SK-N-SH (cell line): ENCODE measurements around the gene RBM20. TPM values are rescaled to one million over a fixed set of nuclear protein-coding genes. Genes with fewer than 3 reads are reported as not detected.

Experiments
- CTCF ChIA-PET: fragments of 300-600, 350-600 bp; formaldehyde crosslinking; extraction: SDS; loops from one replicate; lab custom pipeline; 2021; lab: Yijun Ruan, JAX
- POLR2A ChIA-PET: fragments of 350-600 bp; sonication (Branson Sonifier 250); formaldehyde crosslinking; extraction: SDS; loops from one replicate; lab custom pipeline; 2020; ENCODE audit warnings: antibody characterized with exemption, inconsistent platforms; lab: Yijun Ruan, JAX
- DNase-seq: peaks from one replicate; pipeline ENCODE4 v3.0.0; 2012
- H2AFZ ChIP-seq: fragments of 200-600 bp; sonication (generic); 2 replicates; pipeline ENCODE4 v1.8.1; 2016; ENCODE audit warnings: antibody characterized with exemption, mild to moderate bottlenecking, low read depth
- H3F3A ChIP-seq: fragments of 200-600 bp; sonication (generic); replicated peaks from 2 replicates; pipeline ENCODE3; 2016; ENCODE audit warnings: antibody characterized with exemption, mild to moderate bottlenecking; ENCODE audit not compliant: insufficient read depth
- H3K27ac ChIP-seq, 2 experiments: fragments of 200-500 bp in 1 of 2; fragments of 200-600 bp in 1 of 2; sonication (Bioruptor generic) in 1 of 2; sonication (generic), shearing (Covaris generic) in 1 of 2; 2 replicates each; pipeline versions ENCODE4 v1.5.1 to v1.6.1; 2014 to 2016; ENCODE audit warnings: low read depth in 2 of 2, inconsistent platforms in 1 of 2, low read length in 1 of 2, mild to moderate bottlenecking in 1 of 2, mixed read lengths in 1 of 2
- H3K27me3 ChIP-seq: fragments of 200-600 bp; sonication (generic), shearing (Covaris generic); 2 replicates; pipeline ENCODE4 v1.6.1; 2016; ENCODE audit warnings: mixed run types; ENCODE audit not compliant: insufficient read depth
- H3K36me3 ChIP-seq, 2 experiments: fragments of 200-500 bp in 1 of 2; fragments of 200-600 bp in 1 of 2; sonication (Bioruptor generic) in 1 of 2; sonication (generic) in 1 of 2; replicated peaks in 1 of 2; 2 replicates each; pipeline versions ENCODE3 to v1.5.1; 2014 to 2016; ENCODE audit warnings: low read length in 1 of 2, mild to moderate bottlenecking in 1 of 2; ENCODE audit not compliant: insufficient read depth in 2 of 2, control insufficient read depth in 1 of 2
- H3K4me1 ChIP-seq, 2 experiments: fragments of 200-500 bp in 1 of 2; fragments of 200-600 bp in 1 of 2; sonication (Bioruptor generic) in 1 of 2; sonication (generic), shearing (Covaris generic) in 1 of 2; 2 replicates each; pipeline versions ENCODE4 v1.5.1 to v1.6.1; 2014 to 2016; ENCODE audit warnings: low read depth in 1 of 2, low read length in 1 of 2, mixed run types in 1 of 2; ENCODE audit not compliant: insufficient read depth in 2 of 2, control insufficient read depth in 1 of 2
- H3K4me2 ChIP-seq: fragments of 200-600 bp; sonication (generic), shearing (Covaris generic); 2 replicates; pipeline ENCODE4 v1.6.1; 2017; ENCODE audit warnings: mixed run types
- H3K4me3 ChIP-seq, 2 experiments: fragments of 200-500 bp in 1 of 2; fragments of 200-600 bp in 1 of 2; sonication (Bioruptor generic) in 1 of 2; sonication (generic), shearing (Covaris generic) in 1 of 2; 2 replicates each; pipeline versions ENCODE4 v1.5.1 to v1.8.1; 2014 to 2016; ENCODE audit warnings: low read depth in 2 of 2, inconsistent platforms in 1 of 2, low read length in 1 of 2, mild to moderate bottlenecking in 1 of 2, mixed read lengths in 1 of 2, moderate library complexity in 1 of 2
- H3K79me2 ChIP-seq: fragments of 200-600 bp; sonication (generic); 2 replicates; pipeline ENCODE4 v1.8.1; 2017; ENCODE audit warnings: mild to moderate bottlenecking; ENCODE audit not compliant: insufficient read depth
- H3K9ac ChIP-seq: fragments of 200-600 bp; sonication (generic); 2 replicates; pipeline ENCODE4 v1.6.1; 2017; ENCODE audit warnings: mixed run types
- H3K9me2 ChIP-seq: fragments of 200-600 bp; sonication (generic); 2 replicates; pipeline ENCODE4 v1.6.1; 2017; ENCODE audit warnings: mixed run types
- H3K9me3 ChIP-seq: fragments of 200-600 bp; sonication (generic); 2 replicates; pipeline ENCODE4 v1.6.1; 2017; ENCODE audit warnings: mixed run types, mild to moderate bottlenecking, moderate library complexity
- H4K20me1 ChIP-seq: fragments of 200-600 bp; sonication (generic); 2 replicates; pipeline ENCODE4 v1.6.1; 2017; ENCODE audit warnings: mild to moderate bottlenecking, mixed run types; ENCODE audit not compliant: insufficient read depth
- CHD2 ChIP-seq: fragments of 150-350 bp; IDR thresholded peaks from 2 replicates; pipeline ENCODE4 v1.6.1; 2018; ENCODE audit warnings: low read length; ENCODE audit not compliant: partially characterized antibody
- ELF1 ChIP-seq: IDR thresholded peaks from 2 replicates; pipeline ENCODE4 v1.4.0; 2012
- FOXM1 ChIP-seq: IDR thresholded peaks from 2 replicates; pipeline ENCODE4 v1.4.0; 2012; ENCODE audit warnings: low read depth, mild to moderate bottlenecking
- GABPA ChIP-seq: IDR thresholded peaks from 2 replicates; pipeline ENCODE4 v1.4.0; 2012; ENCODE audit warnings: low read depth, mild to moderate bottlenecking
- MEF2A ChIP-seq: IDR thresholded peaks from 2 replicates; pipeline ENCODE4 v1.4.0; 2012; ENCODE audit warnings: low read depth, borderline replicate concordance
- NFIC ChIP-seq: IDR thresholded peaks from 2 replicates; pipeline ENCODE4 v1.4.0; 2012; ENCODE audit warnings: borderline replicate concordance
- NRF1 ChIP-seq: IDR thresholded peaks from 2 replicates; pipeline ENCODE4 v1.6.1; 2012; ENCODE audit warnings: low read depth, mild to moderate bottlenecking, low read length
- RAD21 ChIP-seq: IDR thresholded peaks from 2 replicates; pipeline ENCODE4 v1.6.1; 2012; ENCODE audit warnings: mild to moderate bottlenecking, low read length
- RCOR1 ChIP-seq: fragments of 150-350 bp; IDR thresholded peaks from 2 replicates; pipeline ENCODE4 v1.6.1; 2017; ENCODE audit warnings: antibody characterized with exemption, low read length
- RXRA ChIP-seq: IDR thresholded peaks from 2 replicates; pipeline ENCODE4 v1.4.0; 2012; ENCODE audit warnings: low read depth, mild to moderate bottlenecking, borderline replicate concordance
- SMC3 ChIP-seq: IDR thresholded peaks from 2 replicates; pipeline ENCODE4 v1.6.1; 2012; ENCODE audit warnings: low read depth, low read length, improper control_type of control experiment
- TCF12 ChIP-seq: IDR thresholded peaks from 2 replicates; pipeline ENCODE4 v1.4.0; 2012
- TEAD4 ChIP-seq: IDR thresholded peaks from 2 replicates; pipeline ENCODE4 v1.4.0; 2012; ENCODE audit warnings: mild to moderate bottlenecking, borderline replicate concordance; ENCODE audit not compliant: insufficient read depth
- YY1 ChIP-seq: IDR thresholded peaks from 2 replicates; pipeline ENCODE4 v1.4.0; 2012; ENCODE audit warnings: low read depth, mild to moderate bottlenecking
- WGBS: methylation state at CpG from one replicate; pipeline ENCODE4 v1.1.6; 2017; ENCODE audit warnings: low lambda C conversion rate; 5-methylcytosine and 5-hydroxymethylcytosine counted together
- polyA plus RNA-seq, 3 experiments: library from polyadenylated mRNA; depleted of rRNA; stranded (reverse); fragments of >200 nt; gene quantifications; 2 replicates each; pipeline ENCODE4 v1.2.3, GENCODE V29; 2012
- TF ChIP-seq, protein P1 (sequence below): IDR thresholded peaks from 2 replicates; pipeline ENCODE4 v1.6.1; 2012; ENCODE audit warnings: mild to moderate bottlenecking, low read depth, low read length, moderate library complexity
- TF ChIP-seq, protein P2 (sequence below): IDR thresholded peaks from 2 replicates; pipeline ENCODE4; 2012
- TF ChIP-seq, protein P3 (sequence below): fragments of 150-350 bp; IDR thresholded peaks from 2 replicates; pipeline ENCODE4 v1.6.1; 2016; ENCODE audit warnings: mild to moderate bottlenecking, low read depth, low read length
- TF ChIP-seq, protein P4 (sequence below): IDR thresholded peaks from 2 replicates; pipeline ENCODE4 v1.4.0; 2012; ENCODE audit warnings: low read depth, borderline replicate concordance
- TF ChIP-seq, protein P5 (sequence below): IDR thresholded peaks from 2 replicates; pipeline ENCODE4 v1.4.0; 2012; ENCODE audit warnings: low read depth, borderline replicate concordance
- TF ChIP-seq, protein P6 (sequence below): fragments of 150-350 bp; IDR thresholded peaks from 2 replicates; pipeline ENCODE4 v1.6.1; 2017; ENCODE audit warnings: antibody characterized with exemption, low read length, low read depth, borderline replicate concordance

Gene RBM20
- polyA plus RNA-seq, 1 of the 3 experiments (the other 2 are of a cell fraction) = 0.64 TPM

DNA sequence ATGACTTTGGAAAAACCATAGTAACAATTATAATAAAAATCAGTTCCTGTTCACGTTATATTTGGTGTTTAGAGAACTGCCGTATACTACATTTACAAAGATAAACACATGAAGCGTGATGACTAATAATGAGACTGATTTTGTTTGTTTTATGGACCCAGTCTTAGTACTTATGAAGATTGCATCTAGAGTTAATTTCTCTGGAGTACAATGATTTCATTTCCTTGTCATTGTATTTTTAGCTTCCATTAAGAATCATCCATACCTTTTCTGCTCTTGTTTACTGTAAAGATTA, 2.9 kb downstream of the RBM20 start:
- H3K4me1 ChIP-seq = peaks cover 10 to 35% of the 10 kb centered on the region in 2 experiments; a peak in 3 of 4 replicates
- no peak overlapping the region for H3K4me3 ChIP-seq
- no peak overlapping the region for H2AFZ ChIP-seq
- peaks cover 8% of the 10 kb centered on the region for H3F3A ChIP-seq
- H3K9ac ChIP-seq = no peak overlapping the region
- H3K4me2 ChIP-seq = no peak overlapping the region
- H3K79me2 ChIP-seq = no peaks in the 10 kb centered on the region
- no peak for TF ChIP-seq RXRA
- TF ChIP-seq NFIC = no peak
- no peak for TF ChIP-seq RCOR1
- TF ChIP-seq CHD2 = no peak
- no peak for TF ChIP-seq FOXM1
- no peak for TF ChIP-seq MEF2A
- TF ChIP-seq, protein P1, sequence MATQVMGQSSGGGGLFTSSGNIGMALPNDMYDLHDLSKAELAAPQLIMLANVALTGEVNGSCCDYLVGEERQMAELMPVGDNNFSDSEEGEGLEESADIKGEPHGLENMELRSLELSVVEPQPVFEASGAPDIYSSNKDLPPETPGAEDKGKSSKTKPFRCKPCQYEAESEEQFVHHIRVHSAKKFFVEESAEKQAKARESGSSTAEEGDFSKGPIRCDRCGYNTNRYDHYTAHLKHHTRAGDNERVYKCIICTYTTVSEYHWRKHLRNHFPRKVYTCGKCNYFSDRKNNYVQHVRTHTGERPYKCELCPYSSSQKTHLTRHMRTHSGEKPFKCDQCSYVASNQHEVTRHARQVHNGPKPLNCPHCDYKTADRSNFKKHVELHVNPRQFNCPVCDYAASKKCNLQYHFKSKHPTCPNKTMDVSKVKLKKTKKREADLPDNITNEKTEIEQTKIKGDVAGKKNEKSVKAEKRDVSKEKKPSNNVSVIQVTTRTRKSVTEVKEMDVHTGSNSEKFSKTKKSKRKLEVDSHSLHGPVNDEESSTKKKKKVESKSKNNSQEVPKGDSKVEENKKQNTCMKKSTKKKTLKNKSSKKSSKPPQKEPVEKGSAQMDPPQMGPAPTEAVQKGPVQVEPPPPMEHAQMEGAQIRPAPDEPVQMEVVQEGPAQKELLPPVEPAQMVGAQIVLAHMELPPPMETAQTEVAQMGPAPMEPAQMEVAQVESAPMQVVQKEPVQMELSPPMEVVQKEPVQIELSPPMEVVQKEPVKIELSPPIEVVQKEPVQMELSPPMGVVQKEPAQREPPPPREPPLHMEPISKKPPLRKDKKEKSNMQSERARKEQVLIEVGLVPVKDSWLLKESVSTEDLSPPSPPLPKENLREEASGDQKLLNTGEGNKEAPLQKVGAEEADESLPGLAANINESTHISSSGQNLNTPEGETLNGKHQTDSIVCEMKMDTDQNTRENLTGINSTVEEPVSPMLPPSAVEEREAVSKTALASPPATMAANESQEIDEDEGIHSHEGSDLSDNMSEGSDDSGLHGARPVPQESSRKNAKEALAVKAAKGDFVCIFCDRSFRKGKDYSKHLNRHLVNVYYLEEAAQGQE = no peak
- TF ChIP-seq, protein P2, sequence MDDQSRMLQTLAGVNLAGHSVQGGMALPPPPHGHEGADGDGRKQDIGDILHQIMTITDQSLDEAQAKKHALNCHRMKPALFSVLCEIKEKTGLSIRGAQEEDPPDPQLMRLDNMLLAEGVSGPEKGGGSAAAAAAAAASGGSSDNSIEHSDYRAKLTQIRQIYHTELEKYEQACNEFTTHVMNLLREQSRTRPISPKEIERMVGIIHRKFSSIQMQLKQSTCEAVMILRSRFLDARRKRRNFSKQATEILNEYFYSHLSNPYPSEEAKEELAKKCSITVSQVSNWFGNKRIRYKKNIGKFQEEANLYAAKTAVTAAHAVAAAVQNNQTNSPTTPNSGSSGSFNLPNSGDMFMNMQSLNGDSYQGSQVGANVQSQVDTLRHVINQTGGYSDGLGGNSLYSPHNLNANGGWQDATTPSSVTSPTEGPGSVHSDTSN = no peak
- TF ChIP-seq SMC3 = no peak
- no peak for TF ChIP-seq GABPA
- no peak for TF ChIP-seq RAD21
- TF ChIP-seq, protein P3, sequence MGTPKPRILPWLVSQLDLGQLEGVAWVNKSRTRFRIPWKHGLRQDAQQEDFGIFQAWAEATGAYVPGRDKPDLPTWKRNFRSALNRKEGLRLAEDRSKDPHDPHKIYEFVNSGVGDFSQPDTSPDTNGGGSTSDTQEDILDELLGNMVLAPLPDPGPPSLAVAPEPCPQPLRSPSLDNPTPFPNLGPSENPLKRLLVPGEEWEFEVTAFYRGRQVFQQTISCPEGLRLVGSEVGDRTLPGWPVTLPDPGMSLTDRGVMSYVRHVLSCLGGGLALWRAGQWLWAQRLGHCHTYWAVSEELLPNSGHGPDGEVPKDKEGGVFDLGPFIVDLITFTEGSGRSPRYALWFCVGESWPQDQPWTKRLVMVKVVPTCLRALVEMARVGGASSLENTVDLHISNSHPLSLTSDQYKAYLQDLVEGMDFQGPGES = no peak
- TF ChIP-seq ELF1 = no peak
- no peak for TF ChIP-seq NRF1
- TF ChIP-seq TCF12 = no peak
- TF ChIP-seq YY1 = no peak
- no peak for TF ChIP-seq TEAD4
- TF ChIP-seq, protein P4, sequence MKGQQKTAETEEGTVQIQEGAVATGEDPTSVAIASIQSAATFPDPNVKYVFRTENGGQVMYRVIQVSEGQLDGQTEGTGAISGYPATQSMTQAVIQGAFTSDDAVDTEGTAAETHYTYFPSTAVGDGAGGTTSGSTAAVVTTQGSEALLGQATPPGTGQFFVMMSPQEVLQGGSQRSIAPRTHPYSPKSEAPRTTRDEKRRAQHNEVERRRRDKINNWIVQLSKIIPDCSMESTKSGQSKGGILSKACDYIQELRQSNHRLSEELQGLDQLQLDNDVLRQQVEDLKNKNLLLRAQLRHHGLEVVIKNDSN = no peak
- TF ChIP-seq, protein P5, sequence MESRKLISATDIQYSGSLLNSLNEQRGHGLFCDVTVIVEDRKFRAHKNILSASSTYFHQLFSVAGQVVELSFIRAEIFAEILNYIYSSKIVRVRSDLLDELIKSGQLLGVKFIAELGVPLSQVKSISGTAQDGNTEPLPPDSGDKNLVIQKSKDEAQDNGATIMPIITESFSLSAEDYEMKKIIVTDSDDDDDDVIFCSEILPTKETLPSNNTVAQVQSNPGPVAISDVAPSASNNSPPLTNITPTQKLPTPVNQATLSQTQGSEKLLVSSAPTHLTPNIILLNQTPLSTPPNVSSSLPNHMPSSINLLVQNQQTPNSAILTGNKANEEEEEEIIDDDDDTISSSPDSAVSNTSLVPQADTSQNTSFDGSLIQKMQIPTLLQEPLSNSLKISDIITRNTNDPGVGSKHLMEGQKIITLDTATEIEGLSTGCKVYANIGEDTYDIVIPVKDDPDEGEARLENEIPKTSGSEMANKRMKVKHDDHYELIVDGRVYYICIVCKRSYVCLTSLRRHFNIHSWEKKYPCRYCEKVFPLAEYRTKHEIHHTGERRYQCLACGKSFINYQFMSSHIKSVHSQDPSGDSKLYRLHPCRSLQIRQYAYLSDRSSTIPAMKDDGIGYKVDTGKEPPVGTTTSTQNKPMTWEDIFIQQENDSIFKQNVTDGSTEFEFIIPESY = no peak
- TF ChIP-seq, protein P6, sequence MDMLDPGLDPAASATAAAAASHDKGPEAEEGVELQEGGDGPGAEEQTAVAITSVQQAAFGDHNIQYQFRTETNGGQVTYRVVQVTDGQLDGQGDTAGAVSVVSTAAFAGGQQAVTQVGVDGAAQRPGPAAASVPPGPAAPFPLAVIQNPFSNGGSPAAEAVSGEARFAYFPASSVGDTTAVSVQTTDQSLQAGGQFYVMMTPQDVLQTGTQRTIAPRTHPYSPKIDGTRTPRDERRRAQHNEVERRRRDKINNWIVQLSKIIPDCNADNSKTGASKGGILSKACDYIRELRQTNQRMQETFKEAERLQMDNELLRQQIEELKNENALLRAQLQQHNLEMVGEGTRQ = no peak
- DNase-seq = no peak
- no peaks in the 10 kb centered on the region for H3K27me3 ChIP-seq
- CTCF ChIA-PET = interaction anchor here (0.9 to 3.3 kb wide), 6 partner anchors 16 to 342 kb away, joined by 3 to 22 read pairs (median 4); partner anchors contain the start of gene SMNDC1
- POLR2A ChIA-PET = no interaction called here
- no peaks in the 10 kb centered on the region for H3K9me3 ChIP-seq
- no peaks in the 10 kb centered on the region for H3K36me3 ChIP-seq
- H3K9me2 ChIP-seq = no peaks in the 10 kb centered on the region
- H4K20me1 ChIP-seq = no peaks in the 10 kb centered on the region
- WGBS = 76% methylated on average over 3 of the region's 3 CpGs
- H3K27ac ChIP-seq = no peak overlapping the region
